GM18502 (cell line): Measurements from ENCODE around the gene HARBI1.

Experiments
- ATAC-seq: cut with Tn5 transposase; IDR thresholded peaks from one replicate; pipeline ENCODE4 v1.9.1; 2021; ENCODE audit warnings: mild to moderate bottlenecking; ENCODE audit not compliant: unreplicated experiment, poor library complexity

Gene HARBI1

GRCh38 chr11:46617134-46617971, at the start of gene HARBI1, which contains the start of gene ATG13:
TSS of gene HARBI1 (minus strand) at chr11:46617227. CDS start at chr11:46616237, 990 bp downstream.
TSS of gene ATG13 (plus strand) at chr11:46617553. CDS start at chr11:46644292, 26,739 bp downstream.
- peak; percentile 95 for ATAC-seq

GRCh38 chr11:46666516-46666915, 49.5 kb upstream of the HARBI1 start:
- ATAC-seq: no peak

- no peak for ATAC-seq
Measured at GRCh38 chr11:46665356-46665755, 48.3 kb upstream of the HARBI1 start.

- ATAC-seq: no peak
Measured at GRCh38 chr11:46664612-46665011, 47.6 kb upstream of the HARBI1 start.

GRCh38 chr11:46663277-46663940, 46.4 kb upstream of the HARBI1 start:
- ATAC-seq: no peak

- ATAC-seq: no peak
Measured at GRCh38 chr11:46662366-46662765, 45.3 kb upstream of the HARBI1 start.

GRCh38 chr11:46661836-46662235, 44.8 kb upstream of the HARBI1 start:
- no peak for ATAC-seq

- ATAC-seq: no peak
Measured at GRCh38 chr11:46659908-46660307, 42.9 kb upstream of the HARBI1 start.

GRCh38 chr11:46658259-46658658, 41.2 kb upstream of the HARBI1 start:
- no peak for ATAC-seq

GRCh38 chr11:46657186-46657585, 40.2 kb upstream of the HARBI1 start:
- no peak for ATAC-seq

GRCh38 chr11:46655631-46656030, 38.6 kb upstream of the HARBI1 start:
- no peak for ATAC-seq

- no peak for ATAC-seq
Measured at GRCh38 chr11:46649180-46649738, 32.2 kb upstream of the HARBI1 start.

GRCh38 chr11:46643986-46644385, 27.0 kb upstream of the HARBI1 start:
- no peak for ATAC-seq

- no peak for ATAC-seq
Measured at GRCh38 chr11:46643531-46643930, 26.5 kb upstream of the HARBI1 start.

- no peak for ATAC-seq
Measured at GRCh38 chr11:46642627-46643335, 25.8 kb upstream of the HARBI1 start.

GRCh38 chr11:46641639-46642038, 24.6 kb upstream of the HARBI1 start:
- no peak for ATAC-seq

GRCh38 chr11:46640036-46640788, 23.2 kb upstream of the HARBI1 start:
- ATAC-seq: no peak

GRCh38 chr11:46639197-46639839, 22.3 kb upstream of the HARBI1 start:
- ATAC-seq: no peak

- no peak for ATAC-seq
Measured at GRCh38 chr11:46637546-46637945, 20.5 kb upstream of the HARBI1 start.
